K562 (cell line): ENCODE measurements around the gene USH1G. TPM values are rescaled to one million over a fixed set of nuclear protein-coding genes. Genes with fewer than 3 reads are reported as not detected.

Experiments
- ATF7 ChIP-seq: fragments of 450-650 bp; IDR thresholded peaks from 2 replicates; pipeline ENCODE4 v1.7.1; 2014; ENCODE audit warnings: mild to moderate bottlenecking, moderate library complexity
- BMI1 ChIP-seq: fragments of 150-350 bp; IDR thresholded peaks from 2 replicates; pipeline ENCODE4 v1.6.1; 2014; ENCODE audit warnings: low read length
- HDAC1 ChIP-seq, 2 experiments: fragments of 450-650 bp; IDR thresholded peaks; 2 replicates each; pipeline ENCODE4 v1.6.1; 2016 to 2017; ENCODE audit warnings: inconsistent platforms in 1 of 2, mild to moderate bottlenecking in 1 of 2, moderate library complexity in 1 of 2
- L3MBTL2 ChIP-seq: fragments of 450-650 bp; IDR thresholded peaks from 2 replicates; pipeline ENCODE4 v1.6.1; 2016; ENCODE audit warnings: mild to moderate bottlenecking, moderate library complexity
- MIER1 ChIP-seq: fragments of 450-650 bp; IDR thresholded peaks from 2 replicates; pipeline ENCODE4 v1.6.1; 2016; ENCODE audit warnings: antibody characterized with exemption, mild to moderate bottlenecking, low read depth
- POLR2G ChIP-seq: fragments of 200-400 bp; formaldehyde crosslinking; IDR thresholded peaks from 2 replicates; pipeline ENCODE4 v1.6.1; 2017; ENCODE audit warnings: low read depth, mild to moderate bottlenecking, antibody characterized with exemption, low read length, moderate library complexity
- PTRF ChIP-seq: fragments of 450-650 bp; IDR thresholded peaks from 2 replicates; pipeline ENCODE4 v1.6.1; 2016; ENCODE audit warnings: mild to moderate bottlenecking, missing genetic modification characterization, missing compliant biosample characterization
- SP2 ChIP-seq: IDR thresholded peaks from 2 replicates; pipeline ENCODE4 v1.6.1; 2011; ENCODE audit warnings: mild to moderate bottlenecking, low read depth, low read length, moderate library complexity; ENCODE audit not compliant: poor library complexity, severe bottlenecking; ENCODE audit errors: extremely low read depth
- SREBF2 ChIP-seq: sonication (generic); formaldehyde crosslinking; IDR thresholded peaks from 2 replicates; pipeline ENCODE4 v1.4.0; 2020; ENCODE audit warnings: mild to moderate bottlenecking, missing genetic modification reagents
- TARDBP ChIP-seq: fragments of 450-650 bp; IDR thresholded peaks from 2 replicates; pipeline ENCODE4 v1.6.1; 2016
- ZFPM2 ChIP-seq: fragments of 250-450 bp; sonication (Bioruptor Pico); IDR thresholded peaks from 2 replicates; pipeline ENCODE4 v1.5.1; 2022; ENCODE audit warnings: mild to moderate bottlenecking
- ZNF140 ChIP-seq: fragments of 250-450 bp; sonication (Bioruptor Pico); IDR thresholded peaks from 2 replicates; pipeline ENCODE4 v1.8.0; 2021; ENCODE audit warnings: moderate library complexity, mild to moderate bottlenecking, inconsistent platforms
- ZNF143 ChIP-seq: sonication (generic); formaldehyde crosslinking; IDR thresholded peaks from 2 replicates; pipeline ENCODE4 v1.9.0; 2022; ENCODE audit warnings: mild to moderate bottlenecking, missing genetic modification reagents
- ZNF436 ChIP-seq: fragments of 250-450, 450-650 bp; sonication (Bioruptor Pico); formaldehyde crosslinking; IDR thresholded peaks from 2 replicates; pipeline ENCODE4 v1.7.0; 2020; ENCODE audit warnings: mild to moderate bottlenecking
- ZNF644 ChIP-seq: fragments of 200-800 bp; sonication (Bioruptor generic); IDR thresholded peaks from 2 replicates; pipeline ENCODE4 v1.6.1; 2016; ENCODE audit warnings: low read depth, missing genetic modification characterization, missing compliant biosample characterization
- polyA plus RNA-seq, 8 experiments: library from polyadenylated mRNA; depleted of rRNA in 4 of 8; stranded (reverse) in 5 of 8; unstranded in 3 of 8; fragments of >200 nt; fragmentation: Nextera tagmentation in 2 of 8; fragmentation: Illumina TruSeq in 1 of 8; extraction: Ambion mirVana in 2 of 8; extraction: Trizol in 1 of 8; gene quantifications; 2 replicates each; pipeline versions ENCODE4 v1.2.1 to v1.2.3, GENCODE V29; 2011 to 2014; ENCODE audit warnings: inconsistent platforms in 1 of 8, missing spikeins in 1 of 8
- total RNA-seq, 7 experiments: library from RNA; depleted of rRNA in 6 of 7; stranded (reverse); fragments of >200 nt in 6 of 7; fragmentation: Illumina TruSeq in 2 of 7; extraction: Trizol in 2 of 7; gene quantifications; 2 replicates each; pipeline versions ENCODE4 v1.2.1 to v1.2.3, GENCODE V29; 2011 to 2021; ENCODE audit warnings: low replicate concordance in 1 of 7
- TF ChIP-seq, protein P1 (sequence below): fragments of 250-450 bp; sonication (Bioruptor Pico); IDR thresholded peaks from 2 replicates; pipeline ENCODE4 v1.5.0; 2021; ENCODE audit warnings: mild to moderate bottlenecking, moderate library complexity
- TF ChIP-seq, protein P2 (sequence below), 2 experiments: fragments of 450-650 bp; conservative IDR thresholded peaks; 2 replicates each; pipeline ENCODE4 v1.6.1; 2017; ENCODE audit warnings: mild to moderate bottlenecking in 2 of 2, moderate library complexity in 2 of 2
- TF ChIP-seq, protein P3 (sequence below): sonication (generic); formaldehyde crosslinking; IDR thresholded peaks from 2 replicates; pipeline ENCODE4 v1.8.1; 2023; ENCODE audit warnings: missing genetic modification reagents, mild to moderate bottlenecking, borderline replicate concordance

USH1G gene
- total and polyA plus RNA-seq, 9 of the 15 experiments (the other 6 are each of a cell fraction or from before 2014, with no cell fraction given) = 0.22 to 1.00 (median 0.64) TPM; not detected in 2

DNA sequence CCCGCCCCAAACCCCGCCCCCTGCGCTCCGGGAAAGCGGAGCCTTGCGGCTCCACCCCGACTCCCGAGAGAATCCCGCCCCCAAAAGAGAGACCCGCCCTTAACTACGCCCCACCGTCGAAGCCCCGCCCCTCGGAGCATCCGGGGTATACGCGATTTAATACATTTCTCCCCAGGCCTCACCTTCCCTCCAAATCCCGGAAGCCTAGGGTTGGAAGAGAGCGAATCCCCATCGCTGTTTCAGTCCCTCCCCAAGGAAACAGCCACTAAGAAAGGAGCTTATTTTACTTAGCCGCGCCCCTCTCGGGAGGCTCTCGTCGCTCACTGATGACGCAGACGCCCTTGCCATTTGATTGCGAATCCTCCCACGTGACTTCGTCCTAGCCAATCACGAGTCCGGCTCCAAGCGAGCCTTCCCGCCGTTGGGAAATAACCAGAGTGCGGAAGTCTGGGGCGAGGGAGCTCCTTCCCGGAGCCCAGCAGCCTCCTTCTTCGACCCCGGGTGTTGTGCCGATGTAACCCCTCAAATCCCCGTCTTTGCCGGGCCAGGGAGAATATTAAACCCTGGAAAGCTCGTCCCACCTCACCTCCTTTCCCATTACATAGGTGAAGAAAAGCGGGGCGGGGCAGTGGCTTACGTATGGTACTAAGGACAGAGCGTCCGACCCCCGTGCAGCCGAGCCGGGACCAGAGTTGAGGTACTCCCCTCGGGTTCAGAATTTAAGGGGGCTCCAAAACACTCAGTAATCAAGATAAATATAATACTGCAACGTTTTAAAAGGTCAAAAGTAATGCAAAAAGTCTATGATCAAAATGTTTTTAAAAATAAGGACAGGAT lies 49.8 kb downstream of the USH1G start (continued):
- TF ChIP-seq, protein P1, sequence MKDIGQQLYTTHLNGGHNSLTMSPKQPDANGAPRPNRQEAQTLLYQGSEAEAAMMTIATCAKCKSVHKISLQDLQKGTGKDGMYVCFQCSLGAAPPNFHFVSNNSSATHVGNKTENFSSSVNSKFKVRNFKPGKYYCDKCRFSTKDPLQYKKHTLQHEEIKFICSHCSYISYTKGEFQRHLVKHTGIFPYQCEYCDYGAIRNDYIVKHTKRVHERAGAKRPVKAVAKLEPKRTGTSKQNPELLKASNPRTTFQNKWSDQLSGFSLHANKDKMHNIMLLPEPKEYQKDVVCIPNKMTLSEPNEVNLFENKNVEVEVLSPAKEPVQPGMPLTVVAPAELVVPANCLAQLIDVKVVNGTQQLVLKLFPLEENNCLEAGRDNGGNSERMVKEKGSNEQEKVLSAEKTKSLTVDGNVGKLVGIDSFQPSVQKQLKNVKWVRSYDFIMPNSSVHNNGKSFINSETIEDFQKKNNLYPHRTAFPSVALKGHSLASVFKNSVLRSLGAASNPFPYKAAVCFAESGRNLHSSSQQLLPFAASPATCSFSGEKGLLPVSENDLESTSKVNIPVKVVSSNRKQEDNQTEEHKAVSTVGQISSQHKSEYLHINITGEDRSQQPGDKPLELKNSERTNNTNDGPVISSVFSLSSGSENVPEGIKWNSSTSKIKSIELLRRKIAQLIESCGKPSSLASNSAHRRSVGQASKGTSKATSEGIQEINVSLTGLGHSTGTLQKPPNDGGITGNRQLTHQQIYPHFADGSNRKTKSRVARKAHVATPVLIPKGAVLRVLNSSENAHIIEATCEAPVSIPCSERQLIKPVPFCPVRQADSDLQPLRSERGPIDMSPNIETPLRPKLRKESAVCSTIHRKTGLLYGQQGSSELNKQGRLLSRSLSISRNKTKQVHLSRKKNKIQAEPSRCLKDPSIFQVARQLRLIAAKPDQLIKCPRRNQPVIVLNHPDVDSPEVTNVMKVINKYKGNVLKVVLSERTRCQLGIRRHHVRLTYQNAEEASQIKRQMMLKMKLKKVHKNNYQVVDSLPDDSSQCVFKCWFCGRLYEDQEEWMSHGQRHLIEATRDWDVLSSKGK = 0 out of 2 replicates have a peak, but pooled peaks have one; percentile 49
- TF ChIP-seq MIER1 = no peak
- TF ChIP-seq ZNF436 (CRISPR knock-in tag) = peak; percentile 45; the same call in 1 of the 2 replicates
- no peak for TF ChIP-seq PTRF (tag)
- TF ChIP-seq, protein P2, sequence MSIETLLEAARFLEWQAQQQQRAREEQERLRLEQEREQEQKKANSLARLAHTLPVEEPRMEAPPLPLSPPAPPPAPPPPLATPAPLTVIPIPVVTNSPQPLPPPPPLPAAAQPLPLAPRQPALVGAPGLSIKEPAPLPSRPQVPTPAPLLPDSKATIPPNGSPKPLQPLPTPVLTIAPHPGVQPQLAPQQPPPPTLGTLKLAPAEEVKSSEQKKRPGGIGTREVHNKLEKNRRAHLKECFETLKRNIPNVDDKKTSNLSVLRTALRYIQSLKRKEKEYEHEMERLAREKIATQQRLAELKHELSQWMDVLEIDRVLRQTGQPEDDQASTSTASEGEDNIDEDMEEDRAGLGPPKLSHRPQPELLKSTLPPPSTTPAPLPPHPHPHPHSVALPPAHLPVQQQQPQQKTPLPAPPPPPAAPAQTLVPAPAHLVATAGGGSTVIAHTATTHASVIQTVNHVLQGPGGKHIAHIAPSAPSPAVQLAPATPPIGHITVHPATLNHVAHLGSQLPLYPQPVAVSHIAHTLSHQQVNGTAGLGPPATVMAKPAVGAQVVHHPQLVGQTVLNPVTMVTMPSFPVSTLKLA (conservative IDR thresholded peaks at IDR 0.05) = peak; percentile 85
- peak in 1 of 2 experiments; percentile 63; a peak in 1 of 4 replicates for TF ChIP-seq HDAC1 (IDR thresholded peaks at IDR 0.05)
- TF ChIP-seq SP2 = peak; percentile 18
- no peak for TF ChIP-seq ZNF143 (CRISPR knock-in tag)
- peak; percentile 96 for TF ChIP-seq TARDBP
- peak; percentile 87 for TF ChIP-seq ATF7
- TF ChIP-seq ZFPM2 = 0 out of 2 replicates have a peak, but pooled peaks have one; percentile 36
- TF ChIP-seq BMI1 = no peak
- 0 out of 2 replicates have a peak, but pooled peaks have one; percentile 46 for TF ChIP-seq ZNF140 (CRISPR knock-in tag)
- TF ChIP-seq SREBF2 = no peak
- TF ChIP-seq, protein P3, sequence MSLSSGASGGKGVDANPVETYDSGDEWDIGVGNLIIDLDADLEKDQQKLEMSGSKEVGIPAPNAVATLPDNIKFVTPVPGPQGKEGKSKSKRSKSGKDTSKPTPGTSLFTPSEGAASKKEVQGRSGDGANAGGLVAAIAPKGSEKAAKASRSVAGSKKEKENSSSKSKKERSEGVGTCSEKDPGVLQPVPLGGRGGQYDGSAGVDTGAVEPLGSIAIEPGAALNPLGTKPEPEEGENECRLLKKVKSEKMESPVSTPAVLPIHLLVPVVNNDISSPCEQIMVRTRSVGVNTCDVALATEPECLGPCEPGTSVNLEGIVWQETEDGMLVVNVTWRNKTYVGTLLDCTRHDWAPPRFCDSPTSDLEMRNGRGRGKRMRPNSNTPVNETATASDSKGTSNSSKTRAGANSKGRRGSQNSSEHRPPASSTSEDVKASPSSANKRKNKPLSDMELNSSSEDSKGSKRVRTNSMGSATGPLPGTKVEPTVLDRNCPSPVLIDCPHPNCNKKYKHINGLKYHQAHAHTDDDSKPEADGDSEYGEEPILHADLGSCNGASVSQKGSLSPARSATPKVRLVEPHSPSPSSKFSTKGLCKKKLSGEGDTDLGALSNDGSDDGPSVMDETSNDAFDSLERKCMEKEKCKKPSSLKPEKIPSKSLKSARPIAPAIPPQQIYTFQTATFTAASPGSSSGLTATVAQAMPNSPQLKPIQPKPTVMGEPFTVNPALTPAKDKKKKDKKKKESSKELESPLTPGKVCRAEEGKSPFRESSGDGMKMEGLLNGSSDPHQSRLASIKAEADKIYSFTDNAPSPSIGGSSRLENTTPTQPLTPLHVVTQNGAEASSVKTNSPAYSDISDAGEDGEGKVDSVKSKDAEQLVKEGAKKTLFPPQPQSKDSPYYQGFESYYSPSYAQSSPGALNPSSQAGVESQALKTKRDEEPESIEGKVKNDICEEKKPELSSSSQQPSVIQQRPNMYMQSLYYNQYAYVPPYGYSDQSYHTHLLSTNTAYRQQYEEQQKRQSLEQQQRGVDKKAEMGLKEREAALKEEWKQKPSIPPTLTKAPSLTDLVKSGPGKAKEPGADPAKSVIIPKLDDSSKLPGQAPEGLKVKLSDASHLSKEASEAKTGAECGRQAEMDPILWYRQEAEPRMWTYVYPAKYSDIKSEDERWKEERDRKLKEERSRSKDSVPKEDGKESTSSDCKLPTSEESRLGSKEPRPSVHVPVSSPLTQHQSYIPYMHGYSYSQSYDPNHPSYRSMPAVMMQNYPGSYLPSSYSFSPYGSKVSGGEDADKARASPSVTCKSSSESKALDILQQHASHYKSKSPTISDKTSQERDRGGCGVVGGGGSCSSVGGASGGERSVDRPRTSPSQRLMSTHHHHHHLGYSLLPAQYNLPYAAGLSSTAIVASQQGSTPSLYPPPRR = no peak
- TF ChIP-seq POLR2G = peak; percentile 80
- TF ChIP-seq L3MBTL2 = peak; percentile 88
- peak; percentile 21; the same call in 1 of the 2 replicates for TF ChIP-seq ZNF644 (tag)
